GM23338 (cell line): Measurements from ENCODE around the gene AMIGO1.

Experiments
- CREB1 ChIP-seq: fragments of 250-450 bp; sonication (Bioruptor Pico); IDR thresholded peaks from 2 replicates; pipeline ENCODE4 v1.5.0; 2020; ENCODE audit warnings: low read depth, mild to moderate bottlenecking, moderate library complexity
- CTCF ChIP-seq, 2 experiments: fragments of 200-600 bp in 1 of 2; sonication (generic) in 1 of 2; conservative IDR thresholded peaks; 2 replicates each; pipeline versions ENCODE4 v1.5.1 to v1.6.1; 2016 to 2017; ENCODE audit warnings: antibody characterized with exemption in 2 of 2, low read depth in 2 of 2, mild to moderate bottlenecking in 2 of 2, moderate library complexity in 1 of 2
- EZH2 ChIP-seq: fragments of 200-600 bp; sonication (generic); IDR thresholded peaks from one replicate; pipeline ENCODE4 v1.8.0; 2017; ENCODE audit warnings: antibody characterized with exemption, mild to moderate bottlenecking, low read depth; ENCODE audit not compliant: unreplicated experiment
- POLR2AphosphoS5 ChIP-seq: IDR thresholded peaks from 2 replicates; pipeline ENCODE4 v1.6.1; 2016; ENCODE audit warnings: antibody characterized with exemption, low read depth

- TF ChIP-seq CTCF (conservative IDR thresholded peaks at IDR 0.05; ENCODE audit: low read depth in 2 of 2) (no peak), CREB1 (CRISPR knock-in tag) (no peak), EZH2 (no peak), POLR2AphosphoS5 (no peak)
Measured at GRCh38 chr1:109472779-109473178, 36.7 kb downstream of the AMIGO1 start.
